Vagina (tissue), 2 donors: ENCODE results near the gene MOV10L1. TPM values are rescaled to one million over a fixed set of nuclear protein-coding genes. Genes with fewer than 3 reads are reported as not detected.

Experiments used
- DNase-seq, 2 donors: peaks; one replicate each; pipeline ENCODE4 v3.0.0-alpha.2; 2017; ENCODE audit errors: extremely low spot score in 2 of 2
- H3K27ac ChIP-seq: fragments of 200-600 bp; sonication (generic); one replicate; pipeline ENCODE4 v1.5.1; 2019
- H3K27me3 ChIP-seq: fragments of 200-600 bp; sonication (generic); one replicate; pipeline ENCODE4 v1.5.1; 2019
- H3K36me3 ChIP-seq, 2 donors: fragments of 200-600 bp; sonication (generic); one replicate each; pipeline ENCODE4 v1.5.1; 2017 to 2019
- H3K4me1 ChIP-seq: fragments of 200-600 bp; sonication (generic); one replicate; pipeline ENCODE4 v1.5.1; 2019
- H3K4me3 ChIP-seq, 2 donors: fragments of 200-600 bp; sonication (generic); 1 replicate in 1 of 2; 2 replicates in 1 of 2; pipeline ENCODE4 v1.5.1; 2016 to 2019
- H3K9me3 ChIP-seq: fragments of 200-600 bp; sonication (generic); one replicate; pipeline ENCODE4 v1.5.1; 2019
- POLR2A ChIP-seq, 2 donors: fragments of 450-650 bp; IDR thresholded peaks; one replicate each; pipeline ENCODE4 v1.6.1; 2017; ENCODE audit warnings: antibody characterized with exemption in 2 of 2, mild to moderate bottlenecking in 2 of 2, moderate library complexity in 2 of 2
- POLR2AphosphoS5 ChIP-seq, 2 donors: sonication (generic); formaldehyde crosslinking; IDR thresholded peaks; one replicate each; pipeline ENCODE4 v1.9.0; 2017; ENCODE audit warnings: antibody characterized with exemption in 2 of 2, mild to moderate bottlenecking in 2 of 2, low read depth in 1 of 2; ENCODE audit not compliant: insufficient read depth in 1 of 2
- intact Hi-C: fragments of 100-400 bp; cut with DNase I; formaldehyde crosslinking; loops from one replicate; pipeline ENCODE4 v1.15.1; 2023
- total RNA-seq: library from RNA; depleted of rRNA; stranded (reverse); fragments of >200 nt; gene quantifications from one replicate; pipeline ENCODE4 v1.2.3, GENCODE V29; 2016
- TF ChIP-seq, protein P1 (sequence below), 3 experiments: fragments of 450-650 bp in 2 of 3; fragments of 200-600 bp in 1 of 3; sonication (generic) in 1 of 3; IDR thresholded peaks; one replicate each; pipeline ENCODE4 v1.5.1; 2017 to 2019; ENCODE audit warnings: antibody characterized with exemption in 3 of 3, mild to moderate bottlenecking in 2 of 3, moderate library complexity in 2 of 3

The MOV10L1 gene
- total RNA-seq, 1 donor from 2014 or later: 0.98 TPM

DNA sequence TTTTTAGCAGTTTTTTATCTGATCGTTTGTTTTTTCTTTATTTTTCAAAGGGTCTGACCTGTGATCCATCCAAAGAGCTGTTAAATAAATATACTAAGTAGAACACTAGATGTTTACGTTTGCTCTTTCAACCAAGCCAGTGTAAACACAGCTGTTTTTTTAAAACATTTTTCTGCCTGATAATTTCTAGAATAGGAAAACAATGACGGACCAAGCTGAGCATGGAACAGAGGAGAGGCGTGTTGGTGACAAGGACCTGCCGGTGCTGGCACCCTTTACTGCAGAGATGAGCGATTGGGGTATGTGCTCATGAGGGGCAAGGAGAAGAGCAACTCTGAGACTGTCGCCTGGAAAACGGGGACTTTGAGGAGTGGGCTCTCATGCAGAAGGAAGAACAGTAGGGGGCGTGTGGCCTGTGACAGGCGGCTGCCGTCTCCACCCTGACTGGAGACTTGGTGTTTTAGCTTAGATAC is 52.1 kb downstream of the MOV10L1 start:
- H3K27me3 ChIP-seq: no peaks in the 10 kb centered on the region
- DNase-seq: no peak
- H3K36me3 ChIP-seq: no peaks in the 10 kb centered on the region
- H3K4me1 ChIP-seq: peaks cover 4% of the 10 kb centered on the region
- TF ChIP-seq, protein P1, sequence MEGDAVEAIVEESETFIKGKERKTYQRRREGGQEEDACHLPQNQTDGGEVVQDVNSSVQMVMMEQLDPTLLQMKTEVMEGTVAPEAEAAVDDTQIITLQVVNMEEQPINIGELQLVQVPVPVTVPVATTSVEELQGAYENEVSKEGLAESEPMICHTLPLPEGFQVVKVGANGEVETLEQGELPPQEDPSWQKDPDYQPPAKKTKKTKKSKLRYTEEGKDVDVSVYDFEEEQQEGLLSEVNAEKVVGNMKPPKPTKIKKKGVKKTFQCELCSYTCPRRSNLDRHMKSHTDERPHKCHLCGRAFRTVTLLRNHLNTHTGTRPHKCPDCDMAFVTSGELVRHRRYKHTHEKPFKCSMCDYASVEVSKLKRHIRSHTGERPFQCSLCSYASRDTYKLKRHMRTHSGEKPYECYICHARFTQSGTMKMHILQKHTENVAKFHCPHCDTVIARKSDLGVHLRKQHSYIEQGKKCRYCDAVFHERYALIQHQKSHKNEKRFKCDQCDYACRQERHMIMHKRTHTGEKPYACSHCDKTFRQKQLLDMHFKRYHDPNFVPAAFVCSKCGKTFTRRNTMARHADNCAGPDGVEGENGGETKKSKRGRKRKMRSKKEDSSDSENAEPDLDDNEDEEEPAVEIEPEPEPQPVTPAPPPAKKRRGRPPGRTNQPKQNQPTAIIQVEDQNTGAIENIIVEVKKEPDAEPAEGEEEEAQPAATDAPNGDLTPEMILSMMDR (IDR thresholded peaks at IDR 0.05): no peak
- TF ChIP-seq POLR2A (IDR thresholded peaks at IDR 0.05): no peak
- TF ChIP-seq POLR2AphosphoS5 (IDR thresholded peaks at IDR 0.05; ENCODE audit: insufficient read depth in 1 of 2, low read depth in 1 of 2): no peak
- intact Hi-C loops: no loop called here
- H3K27ac ChIP-seq: no peak overlapping the region
- no peaks in the 10 kb centered on the region for H3K9me3 ChIP-seq
- H3K4me3 ChIP-seq: no peak overlapping the region

DNA sequence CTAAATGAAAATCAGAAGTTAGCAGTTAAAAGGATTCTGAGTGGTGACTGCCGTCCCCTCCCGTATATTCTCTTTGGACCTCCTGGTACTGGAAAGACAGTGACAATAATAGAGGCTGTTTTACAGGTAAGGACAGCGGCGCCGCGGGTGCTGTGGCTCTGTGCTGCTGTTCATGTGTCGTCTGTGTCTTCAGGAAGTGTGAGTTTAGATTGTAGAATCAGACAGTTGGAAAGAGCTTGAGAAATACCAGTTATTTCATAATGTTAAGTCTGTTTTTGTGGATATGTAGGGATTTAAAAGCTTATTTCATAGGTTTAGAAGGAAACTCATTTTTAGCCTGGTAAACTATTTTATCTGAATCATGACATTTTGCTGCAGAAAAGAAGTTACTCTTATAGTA is 53.3 kb downstream of the MOV10L1 start:
- no peak overlapping the region for H3K27ac ChIP-seq
- peaks cover 4% of the 10 kb centered on the region for H3K4me1 ChIP-seq
- no peak for DNase-seq
- intact Hi-C loops: no loop called here
- no peaks in the 10 kb centered on the region for H3K36me3 ChIP-seq
- no peak overlapping the region for H3K4me3 ChIP-seq
- H3K27me3 ChIP-seq: no peaks in the 10 kb centered on the region
- no peaks in the 10 kb centered on the region for H3K9me3 ChIP-seq
- TF ChIP-seq POLR2A (IDR thresholded peaks at IDR 0.05) (no peak), POLR2AphosphoS5 (IDR thresholded peaks at IDR 0.05; ENCODE audit: insufficient read depth in 1 of 2, low read depth in 1 of 2) (no peak)
- TF ChIP-seq, protein P1 (IDR thresholded peaks at IDR 0.05): no peak

DNA sequence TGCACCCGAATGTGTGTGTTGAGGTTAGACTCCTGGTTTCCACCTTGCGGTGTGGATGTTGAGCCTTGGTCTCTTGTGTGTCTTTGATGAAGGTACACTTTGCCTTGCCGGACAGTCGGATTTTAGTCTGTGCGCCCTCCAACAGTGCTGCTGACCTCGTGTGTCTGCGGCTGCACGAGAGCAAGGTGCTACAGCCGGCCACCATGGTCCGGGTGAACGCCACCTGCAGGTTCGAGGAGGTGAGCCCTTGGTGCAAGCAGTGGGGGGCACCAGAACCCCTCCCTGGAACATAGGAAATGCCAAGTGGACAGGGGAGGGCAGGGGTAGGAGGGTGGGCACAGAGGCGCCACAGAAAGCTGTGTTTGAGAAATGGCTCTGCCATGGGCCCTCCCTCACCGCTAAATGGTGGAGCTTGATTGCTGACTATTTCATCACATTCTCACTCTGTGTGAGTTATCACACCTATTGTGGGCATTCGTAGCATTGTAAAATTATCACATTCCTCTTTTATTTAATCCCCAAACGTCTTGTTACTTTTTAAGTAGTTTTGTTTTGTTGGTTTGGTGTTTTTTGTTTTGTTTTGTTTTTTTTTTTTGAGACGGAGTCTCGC is 54.3 kb downstream of the MOV10L1 start:
- Histone ChIP-seq H3K27ac (no peak overlapping the region), H3K9me3 (no peaks in the 10 kb centered on the region), H3K27me3 (no peaks in the 10 kb centered on the region), H3K4me3 (no peak overlapping the region), H3K4me1 (peaks cover 4% of the 10 kb centered on the region), H3K36me3 (no peaks in the 10 kb centered on the region)
- DNase-seq: no peak
- intact Hi-C loops: no loop called here
- TF ChIP-seq, protein P1 (IDR thresholded peaks at IDR 0.05): no peak
- TF ChIP-seq POLR2AphosphoS5 (IDR thresholded peaks at IDR 0.05; ENCODE audit: insufficient read depth in 1 of 2, low read depth in 1 of 2): no peak
- TF ChIP-seq POLR2A (IDR thresholded peaks at IDR 0.05): no peak

DNA sequence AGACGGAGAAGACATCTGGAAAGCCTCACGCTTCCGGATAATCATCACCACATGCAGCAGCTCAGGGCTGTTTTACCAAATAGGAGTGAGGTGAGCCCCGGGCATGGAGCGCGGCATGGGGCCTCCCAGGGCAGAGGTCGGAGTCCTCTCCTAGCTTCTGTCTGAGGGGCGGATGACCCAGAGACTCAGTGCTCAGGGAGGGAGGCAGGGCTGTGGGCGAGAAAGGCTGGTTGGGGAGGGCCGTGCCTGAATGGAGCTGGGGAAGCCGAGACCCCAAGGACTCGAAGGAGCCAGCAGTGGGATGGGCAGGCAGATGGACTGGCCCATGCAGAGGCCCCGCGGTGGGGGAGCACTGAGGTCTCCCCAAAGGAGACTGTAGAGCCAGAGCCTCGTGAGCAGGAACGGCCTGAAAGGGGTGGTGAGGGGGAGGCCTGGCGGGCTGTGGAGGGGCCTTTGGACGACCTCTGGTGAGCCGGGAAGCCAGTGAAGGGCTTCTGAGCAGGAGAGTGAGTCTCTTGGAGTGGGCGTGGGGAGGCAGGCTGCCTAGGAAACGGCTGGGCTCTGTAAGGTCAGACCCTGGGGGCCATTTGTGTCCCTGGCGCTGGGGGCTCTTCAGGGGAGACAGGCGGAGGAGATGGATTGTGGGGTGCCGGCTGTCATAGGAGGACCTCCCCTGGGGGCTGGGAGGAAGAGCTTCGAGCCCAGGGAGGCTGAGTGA is 56.1 kb downstream of the MOV10L1 start:
- H3K36me3 ChIP-seq: no peaks in the 10 kb centered on the region
- H3K4me3 ChIP-seq: no peak overlapping the region
- H3K27me3 ChIP-seq: no peaks in the 10 kb centered on the region
- H3K27ac ChIP-seq: no peak overlapping the region
- H3K4me1 ChIP-seq: peaks cover 4% of the 10 kb centered on the region
- no peak for TF ChIP-seq POLR2AphosphoS5 (IDR thresholded peaks at IDR 0.05; ENCODE audit: insufficient read depth in 1 of 2, low read depth in 1 of 2)
- TF ChIP-seq, protein P1 (IDR thresholded peaks at IDR 0.05): no peak
- DNase-seq: no peak
- no peaks in the 10 kb centered on the region for H3K9me3 ChIP-seq
- intact Hi-C loops: no loop called here
